Measurements from ENCODE around the gene KLHL22.
"Not testable (repeated sequence)": the region's sequence is repeated elsewhere in the genome, so short reads cannot be mapped to it uniquely, and the experiment has no call there.

Gene KLHL22, protein sequence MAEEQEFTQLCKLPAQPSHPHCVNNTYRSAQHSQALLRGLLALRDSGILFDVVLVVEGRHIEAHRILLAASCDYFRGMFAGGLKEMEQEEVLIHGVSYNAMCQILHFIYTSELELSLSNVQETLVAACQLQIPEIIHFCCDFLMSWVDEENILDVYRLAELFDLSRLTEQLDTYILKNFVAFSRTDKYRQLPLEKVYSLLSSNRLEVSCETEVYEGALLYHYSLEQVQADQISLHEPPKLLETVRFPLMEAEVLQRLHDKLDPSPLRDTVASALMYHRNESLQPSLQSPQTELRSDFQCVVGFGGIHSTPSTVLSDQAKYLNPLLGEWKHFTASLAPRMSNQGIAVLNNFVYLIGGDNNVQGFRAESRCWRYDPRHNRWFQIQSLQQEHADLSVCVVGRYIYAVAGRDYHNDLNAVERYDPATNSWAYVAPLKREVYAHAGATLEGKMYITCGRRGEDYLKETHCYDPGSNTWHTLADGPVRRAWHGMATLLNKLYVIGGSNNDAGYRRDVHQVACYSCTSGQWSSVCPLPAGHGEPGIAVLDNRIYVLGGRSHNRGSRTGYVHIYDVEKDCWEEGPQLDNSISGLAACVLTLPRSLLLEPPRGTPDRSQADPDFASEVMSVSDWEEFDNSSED

DNA sequence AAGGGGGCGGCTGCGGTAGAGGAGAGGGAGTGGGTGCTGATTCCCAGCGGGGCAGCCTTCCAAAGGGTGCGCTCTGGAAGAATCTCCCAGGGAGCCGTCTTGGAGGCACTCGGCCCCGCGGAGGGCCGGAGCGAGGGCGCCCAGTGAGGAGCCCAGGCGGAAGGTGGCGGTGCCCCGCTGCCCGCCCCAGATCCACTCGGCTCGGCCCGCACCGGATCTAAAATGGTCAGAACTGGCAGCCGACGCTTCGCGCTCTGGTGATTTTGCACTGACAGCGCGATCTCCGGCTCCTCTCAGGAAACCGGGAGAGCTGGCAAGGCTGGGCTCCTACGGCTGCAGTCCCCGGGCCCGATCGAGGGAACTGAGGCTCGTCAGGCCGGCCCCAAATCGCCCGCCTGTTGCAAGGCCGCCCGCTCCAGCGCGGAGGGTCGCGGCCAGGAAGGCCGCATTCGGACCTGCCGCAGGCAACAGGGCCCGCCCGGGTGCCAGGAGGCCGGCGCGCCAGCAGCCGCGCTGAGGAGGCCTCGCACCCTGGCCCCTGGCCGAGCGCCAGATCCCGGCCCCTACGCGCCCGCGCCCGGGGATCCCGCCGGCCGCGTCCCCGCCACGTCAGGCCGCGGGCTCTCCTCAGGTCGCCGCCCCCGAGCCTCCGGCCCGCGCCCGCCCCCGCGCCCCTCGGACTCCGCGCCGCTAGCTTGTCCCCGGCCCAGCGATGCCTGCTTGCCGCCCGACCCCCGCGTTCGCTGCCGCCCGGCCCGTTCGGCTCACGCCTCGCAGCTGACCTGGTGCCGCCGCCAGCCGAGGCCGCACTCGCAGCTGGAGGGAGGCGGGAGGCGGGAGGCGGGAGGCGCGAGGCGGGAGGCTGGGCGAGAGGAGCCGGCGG is at the start of gene KLHL22:
Gene KLHL22 (minus strand): TSS at position 818 of the 883 bp plus-strand sequence. CDS start 6,584 bp downstream, outside the sequence.
- no peak for DNase-seq

DNA sequence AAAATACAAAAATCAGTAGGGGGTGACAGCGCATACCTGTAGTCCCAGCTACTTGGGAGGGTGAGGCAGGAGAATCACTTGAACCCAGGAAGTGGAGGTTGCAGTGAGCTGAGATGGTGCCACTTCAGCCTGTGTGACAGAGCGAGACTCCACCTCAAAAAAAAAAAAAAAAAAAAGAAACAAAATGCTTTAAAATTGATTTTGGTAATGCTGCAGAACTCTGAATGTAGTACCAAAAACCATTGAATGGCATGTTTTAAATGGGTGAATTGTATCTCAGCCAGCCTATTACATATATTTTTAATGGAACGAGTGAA is 49.7 kb upstream of the KLHL22 start:
- DNase-seq: not testable (repeated sequence)

DNA sequence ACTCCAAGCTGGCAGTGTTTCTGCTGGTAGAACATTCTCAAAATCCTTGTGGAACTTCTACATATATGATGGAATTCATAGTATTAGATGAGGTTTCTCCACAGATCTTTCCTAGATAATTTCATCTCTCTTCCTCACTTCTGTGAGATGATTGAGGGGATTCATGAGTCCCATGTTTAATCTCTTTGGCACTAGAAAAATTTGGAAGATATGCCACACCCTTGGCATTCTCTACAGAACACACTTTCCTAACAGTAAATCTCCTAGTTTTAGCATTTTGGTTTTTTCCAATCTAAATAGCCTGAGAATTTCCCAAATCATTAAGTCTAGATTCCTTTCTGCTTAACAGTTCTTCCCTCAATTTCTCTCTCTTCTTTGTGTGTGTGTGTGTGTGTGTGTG is 47.1 kb upstream of the KLHL22 start:
- no peak for DNase-seq

DNA sequence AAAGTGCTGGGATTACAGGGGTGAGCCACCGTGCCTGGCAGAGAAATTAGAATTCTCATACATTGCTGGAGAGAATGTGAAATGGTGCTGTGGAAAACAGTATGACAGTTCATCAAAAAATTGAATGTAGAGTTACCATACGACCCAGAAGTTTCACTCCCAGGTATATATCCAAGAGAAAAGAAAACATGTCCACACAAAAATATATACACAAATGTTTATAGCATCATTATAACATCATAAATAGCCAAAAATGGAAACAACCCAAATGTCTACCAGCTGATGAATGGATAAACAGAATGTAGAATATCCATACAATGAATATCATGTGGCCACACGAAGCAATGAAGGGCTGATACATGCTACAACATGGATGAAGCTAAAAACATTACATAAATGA is 46.5 kb upstream of the KLHL22 start:
- no peak for DNase-seq

DNA sequence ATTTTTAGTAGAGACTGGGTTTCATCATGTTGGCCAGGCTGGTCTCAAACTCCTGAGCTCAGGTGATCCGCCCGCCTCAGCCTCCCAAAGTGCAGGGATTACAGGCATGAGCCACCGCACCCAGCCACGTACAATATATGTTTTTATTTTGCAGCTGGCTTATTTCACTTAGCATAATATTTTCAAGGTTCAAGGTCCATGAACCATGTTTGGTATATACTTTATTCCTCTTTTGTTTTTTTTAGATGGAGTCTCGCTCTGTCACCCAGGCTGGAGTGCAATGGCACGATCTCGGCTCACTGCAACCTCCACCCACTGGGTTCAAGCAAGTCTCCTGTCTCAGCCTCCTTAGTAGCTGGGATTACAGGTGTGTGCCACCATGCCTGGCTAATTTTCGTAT is 43.3 kb upstream of the KLHL22 start:
- not testable (repeated sequence) for DNase-seq

DNA sequence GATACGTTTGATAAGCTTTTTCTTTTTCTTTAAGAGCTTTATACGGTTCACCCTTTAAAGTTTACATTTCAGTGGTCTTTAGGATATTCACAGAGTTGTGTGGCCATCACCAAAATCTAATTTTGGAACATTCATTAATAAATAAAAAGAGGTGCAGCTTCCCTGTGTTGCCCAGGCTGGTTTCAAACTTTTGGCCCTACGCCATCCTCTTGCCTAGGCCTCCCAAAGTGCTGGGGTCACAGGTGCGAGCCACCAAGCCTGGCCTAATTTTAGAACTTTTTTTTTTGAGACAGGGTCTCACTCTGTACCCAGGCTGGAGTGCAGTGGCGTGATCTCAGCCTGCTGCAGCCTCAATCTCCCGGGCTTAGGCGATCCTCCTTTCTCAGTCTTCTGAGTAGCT is 42.4 kb upstream of the KLHL22 start:
- no peak for DNase-seq

DNA sequence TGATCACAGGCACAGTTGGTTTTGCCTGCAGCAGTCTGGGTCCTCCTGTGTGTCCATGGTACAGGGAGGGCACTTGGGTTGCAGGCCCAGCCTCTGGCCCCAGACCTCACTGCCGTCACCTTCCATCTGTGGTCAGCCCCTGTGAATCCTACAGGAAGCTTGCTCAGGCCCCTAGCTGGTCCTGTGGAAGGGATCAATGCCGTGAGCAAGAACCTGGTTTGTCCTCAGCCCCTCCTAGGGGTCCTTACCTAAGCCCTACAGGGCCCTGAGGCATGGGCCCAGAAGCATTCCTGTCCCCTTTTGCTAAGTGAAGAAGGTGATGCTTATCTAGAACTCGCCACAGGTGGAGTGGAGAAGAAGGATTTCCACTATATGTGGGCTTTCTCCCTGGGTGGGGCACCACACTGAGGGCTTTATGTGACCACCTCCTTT is 41.7 kb upstream of the KLHL22 start:
- no peak for DNase-seq

DNA sequence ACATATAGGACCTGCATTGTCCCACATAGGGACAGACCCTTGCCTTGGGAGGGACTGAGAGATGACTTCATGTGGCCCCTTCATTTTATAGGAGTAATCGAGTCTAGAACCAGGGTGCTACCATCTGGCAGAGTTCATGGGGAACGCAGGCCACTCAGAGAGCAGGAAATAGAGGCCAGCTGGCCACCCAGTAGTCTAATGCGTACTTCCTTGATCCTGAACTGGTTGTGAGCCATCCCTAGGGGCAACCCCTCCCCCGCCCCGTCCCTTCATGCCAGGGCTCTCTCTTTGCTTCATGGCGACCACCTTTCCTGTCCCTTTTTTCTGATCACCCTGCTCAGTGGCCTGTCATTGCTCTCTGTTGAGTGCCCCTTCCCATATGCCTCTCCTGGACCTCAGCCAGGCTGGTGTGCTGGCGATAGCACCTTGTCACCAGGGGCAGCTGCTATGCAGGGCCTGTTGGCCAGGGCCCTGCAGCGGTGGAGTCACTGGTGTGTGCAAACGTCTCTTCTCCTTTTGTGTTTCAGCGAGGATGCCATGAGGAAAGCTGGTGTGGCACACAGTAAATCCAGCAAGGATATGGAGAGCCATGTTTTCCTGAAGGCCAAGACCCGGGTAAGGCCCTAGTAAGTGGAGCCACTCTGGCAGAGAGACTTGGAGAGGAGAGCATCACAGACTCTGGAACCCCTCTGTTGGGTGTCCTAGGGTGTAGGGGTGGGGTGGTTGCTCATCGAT is 41.2 kb upstream of the KLHL22 start:
- no peak for DNase-seq

DNA sequence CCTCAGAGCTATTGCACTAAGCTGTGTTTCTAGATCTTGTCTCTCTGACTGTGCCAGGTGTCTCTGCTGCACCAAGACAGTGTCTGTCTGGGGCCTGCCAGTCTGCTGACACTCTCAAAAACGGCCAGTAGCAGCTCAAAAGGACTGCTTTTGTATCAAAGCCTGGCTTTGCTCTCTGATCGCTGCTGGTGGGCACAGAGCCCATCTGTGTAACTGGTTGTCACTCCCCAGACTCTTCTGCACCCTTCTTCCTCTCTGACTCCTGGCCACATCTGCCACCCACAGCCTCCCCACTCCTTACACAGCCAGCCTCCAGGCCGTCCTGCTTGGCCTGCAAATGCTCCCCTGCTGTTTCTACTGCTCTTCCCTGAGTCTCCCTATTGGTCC is 38.3 kb upstream of the KLHL22 start:
- no peak for DNase-seq

DNA sequence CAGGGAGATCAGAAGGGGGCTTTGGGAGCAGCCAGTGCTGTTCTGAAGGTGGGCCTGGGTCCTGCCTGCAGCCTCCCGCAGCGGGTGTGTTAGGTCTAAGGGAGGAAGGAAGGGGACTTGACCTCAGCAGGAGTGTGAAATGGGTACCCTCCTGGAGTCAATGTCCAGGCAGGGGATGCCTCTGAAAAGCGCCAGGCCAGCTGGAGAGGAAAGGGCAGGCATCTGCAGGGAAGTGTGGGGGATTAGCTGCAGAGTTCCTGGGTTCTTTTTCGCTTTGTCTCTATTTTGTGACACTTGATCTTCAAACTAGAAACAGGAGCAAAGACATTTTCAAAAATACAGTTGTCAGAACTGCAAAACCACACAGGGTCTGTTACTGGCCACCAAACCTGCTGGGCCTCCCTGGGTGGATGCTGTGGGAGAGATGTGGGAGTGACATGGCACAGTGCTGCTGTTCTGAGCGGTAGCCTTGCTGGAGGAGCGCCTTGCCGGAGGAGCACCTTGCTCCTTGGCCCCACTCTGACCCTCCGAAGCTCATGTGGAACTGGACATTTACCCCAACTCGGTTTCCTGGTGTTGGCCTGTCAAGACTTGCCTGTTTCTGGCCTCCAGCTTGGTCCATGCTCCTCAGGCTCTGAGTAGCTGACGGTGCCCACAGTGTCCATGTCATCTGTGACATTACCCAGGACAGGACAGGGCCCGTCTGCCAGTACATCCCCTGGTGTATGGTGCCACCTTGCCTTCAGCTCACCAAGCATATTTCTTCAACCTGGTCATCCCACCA is 37.7 kb upstream of the KLHL22 start:
- DNase-seq: no peak

DNA sequence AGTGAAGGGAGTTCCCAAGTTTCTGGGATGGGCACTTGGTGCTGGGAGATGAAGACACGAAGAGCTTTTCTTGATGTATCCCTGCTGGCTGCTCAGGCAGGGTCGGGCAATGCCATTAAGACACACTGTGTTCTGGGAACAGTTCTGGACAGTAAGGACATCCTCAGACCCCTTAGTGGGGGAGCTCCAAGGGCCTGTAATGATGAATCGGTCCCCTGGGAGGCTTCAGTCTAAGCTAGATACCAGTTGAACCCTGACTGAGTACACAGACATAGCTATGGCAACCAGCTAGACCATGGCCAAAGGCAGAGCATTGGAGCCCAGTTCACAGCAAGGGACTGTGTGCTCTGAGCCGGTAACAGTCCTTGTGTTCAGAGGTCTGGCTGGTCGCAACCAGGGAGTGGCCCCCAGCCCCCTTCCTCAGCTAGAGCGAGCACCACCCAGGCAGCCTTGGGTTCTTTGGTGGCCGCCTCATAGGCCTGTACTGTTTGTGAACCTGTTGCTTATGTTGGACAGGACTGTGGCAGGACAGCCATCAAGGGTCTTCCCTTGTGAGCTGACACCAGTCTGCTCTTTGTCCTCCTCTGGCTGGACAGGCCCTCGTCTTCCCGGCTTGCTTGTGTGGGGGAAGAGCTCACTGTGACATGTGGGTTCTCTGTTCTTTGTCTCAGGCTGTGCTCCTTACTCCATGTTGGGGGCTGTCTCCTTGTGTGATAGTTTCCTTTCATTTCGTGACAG is 36.8 kb upstream of the KLHL22 start:
- no peak for DNase-seq

DNA sequence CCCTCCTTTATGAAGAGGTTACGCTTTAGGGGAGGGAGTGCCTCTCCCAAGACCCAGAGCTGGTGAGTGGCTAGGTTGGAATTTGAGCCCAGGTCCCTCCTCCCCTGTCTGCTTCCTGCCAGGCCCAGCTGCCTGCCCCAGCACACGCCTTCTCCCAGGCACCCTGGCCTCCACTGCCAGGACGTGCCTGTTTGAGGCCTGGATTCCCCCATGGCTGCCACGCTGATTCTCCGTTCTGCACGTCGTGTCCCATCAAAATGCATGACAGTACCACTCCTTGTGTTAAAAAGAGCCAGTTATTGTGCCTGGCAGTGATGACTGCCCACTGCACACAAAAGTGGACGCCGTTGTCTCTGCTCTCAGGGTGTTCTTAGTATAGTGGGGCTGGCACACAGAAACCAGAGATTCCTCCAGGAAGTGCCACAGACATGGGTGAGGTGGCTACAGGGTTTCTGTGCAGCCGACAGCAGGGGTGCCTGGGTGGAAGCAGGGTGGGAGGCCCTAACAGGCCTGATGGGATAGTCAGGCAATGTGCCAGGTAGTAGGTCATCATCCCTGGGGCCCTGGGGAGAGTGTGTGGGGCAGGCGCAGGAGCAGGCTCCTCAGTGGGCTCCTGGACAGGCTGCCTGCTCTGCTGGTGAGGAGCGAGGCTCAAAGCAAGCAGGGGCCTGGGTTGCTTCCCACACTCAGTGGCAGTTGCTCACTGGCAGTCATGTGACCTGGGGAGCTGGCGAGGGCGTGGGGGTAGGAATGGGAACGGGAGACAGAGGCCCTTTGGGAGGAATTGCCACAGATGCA is 36.0 kb upstream of the KLHL22 start:
- no peak for DNase-seq

DNA sequence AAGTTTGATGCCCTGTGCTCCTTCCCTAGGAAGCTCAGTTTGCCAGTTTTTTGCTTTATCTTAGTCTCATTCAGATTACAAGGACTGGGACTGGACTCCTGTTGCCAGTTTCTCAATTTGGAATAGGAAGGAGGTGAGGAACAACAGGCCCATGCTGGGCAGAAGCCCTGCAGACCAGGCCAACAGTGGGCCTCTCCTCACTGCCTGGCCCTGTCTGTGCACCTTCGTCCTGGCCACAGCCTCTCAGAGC is 35.5 kb upstream of the KLHL22 start:
- no peak for DNase-seq

DNA sequence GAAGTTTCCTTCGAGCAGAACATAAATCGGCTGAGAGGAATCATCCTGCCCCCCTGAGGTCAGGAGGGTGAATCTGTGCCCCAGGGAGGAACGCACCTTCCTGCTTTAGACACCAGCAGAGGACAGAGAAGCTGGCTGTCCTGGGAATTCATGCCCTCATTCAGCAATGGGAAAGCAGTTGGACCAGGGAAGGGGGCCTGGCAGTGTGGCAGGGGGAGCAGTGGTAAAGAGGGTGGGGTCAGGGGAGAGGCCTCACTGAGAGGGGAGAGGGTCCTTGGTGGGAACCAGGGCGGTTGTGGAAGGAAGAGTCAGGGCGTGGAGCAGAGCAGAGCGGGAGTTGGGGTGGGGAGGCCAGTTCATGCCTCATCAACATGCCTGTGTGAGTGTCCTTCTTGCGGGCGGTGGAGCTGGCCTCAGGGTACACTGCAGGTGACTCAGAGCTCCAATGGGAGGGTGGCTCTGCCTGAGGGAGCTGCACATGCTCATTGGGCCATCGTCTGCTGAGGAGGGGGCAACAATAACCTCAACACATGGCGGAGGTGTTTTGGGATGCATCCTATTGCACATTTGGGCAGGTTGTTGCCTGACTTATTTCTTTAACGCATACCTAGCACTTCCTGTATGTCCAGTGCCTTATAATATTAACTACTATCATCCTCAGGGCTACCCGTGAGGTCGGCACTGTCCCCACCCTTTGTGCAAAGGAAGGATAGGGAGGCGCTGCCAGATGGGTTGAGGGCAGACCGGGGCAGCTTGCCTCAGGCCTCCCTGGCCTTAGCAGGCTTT is 35.0 kb upstream of the KLHL22 start:
- DNase-seq: no peak

DNA sequence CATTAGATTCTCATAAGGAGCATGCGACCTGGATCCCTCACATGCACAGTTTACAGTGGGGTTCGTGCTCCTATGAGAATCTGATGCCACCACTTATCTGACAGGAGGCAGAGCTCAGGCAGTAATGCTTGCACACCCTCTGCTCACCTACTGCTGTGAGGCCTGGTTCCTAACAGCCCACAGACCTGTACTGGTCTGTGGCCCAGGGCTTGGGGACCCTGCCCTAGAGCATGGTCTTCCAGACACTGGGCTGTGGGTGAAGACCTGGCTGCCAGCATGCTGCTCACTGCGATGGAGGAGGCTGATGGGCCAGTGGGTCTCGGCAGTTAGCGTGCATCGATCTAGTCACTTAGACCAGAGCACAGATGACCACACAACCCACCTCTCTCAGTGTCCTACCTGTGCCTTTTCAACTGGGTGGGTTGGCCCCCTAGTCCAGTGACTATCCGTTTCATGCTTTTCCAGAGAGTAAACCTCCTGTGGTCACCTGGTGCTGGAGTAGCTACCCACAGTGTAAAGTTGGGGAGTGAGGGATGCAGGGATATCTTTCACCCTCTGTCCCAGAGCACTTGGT is 32.9 kb upstream of the KLHL22 start:
- DNase-seq: no peak

DNA sequence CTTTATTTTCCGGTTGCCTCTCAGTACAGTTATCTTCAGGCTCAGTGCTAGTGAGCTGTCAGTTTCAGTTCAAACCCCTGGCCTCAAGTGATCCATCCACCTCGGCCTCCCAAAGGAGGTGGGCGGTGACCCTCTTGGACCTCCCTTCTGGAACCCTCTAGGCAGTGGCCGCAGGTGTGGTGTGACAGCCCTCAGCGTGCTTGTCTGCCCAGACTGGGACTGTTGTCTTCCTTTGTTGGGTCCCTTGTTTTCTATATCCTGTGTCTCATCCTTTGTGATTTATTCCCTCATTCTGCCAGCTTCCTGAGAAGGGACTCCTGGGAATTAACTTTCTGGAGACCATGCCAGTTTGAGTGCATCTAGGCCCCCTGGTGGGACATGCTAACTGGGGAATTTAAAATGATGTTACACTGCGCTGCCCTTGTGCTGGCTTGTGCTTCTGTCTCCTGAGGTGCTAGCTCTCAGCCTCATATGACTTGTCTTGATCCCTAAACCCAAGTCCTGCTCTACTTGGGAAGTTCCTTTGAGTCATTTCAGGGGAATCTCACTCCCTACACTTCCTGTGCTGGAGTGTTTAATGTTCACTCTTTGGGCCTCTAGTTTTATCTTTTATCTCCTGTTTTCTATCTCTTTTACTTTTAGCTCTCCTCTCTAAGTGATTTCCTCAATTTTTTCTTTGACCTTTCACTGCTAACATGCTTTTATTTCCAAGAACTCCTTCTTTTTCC is 31.2 kb upstream of the KLHL22 start:
- no peak for DNase-seq

DNA sequence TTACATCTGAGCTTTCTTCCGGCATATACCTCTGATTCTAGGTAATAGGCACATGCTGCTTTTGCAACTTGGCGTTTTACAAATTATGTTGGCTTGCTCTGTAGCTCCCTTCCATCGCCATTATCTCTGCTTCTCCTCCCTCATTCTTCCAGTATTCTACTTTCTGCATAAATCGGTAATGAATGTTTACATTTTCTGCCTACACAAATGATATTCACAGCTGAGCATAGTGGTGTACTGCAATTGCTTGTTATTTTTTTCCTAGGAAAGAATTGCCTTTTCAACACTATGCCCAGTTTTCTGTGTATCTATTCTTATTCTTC is 30.7 kb upstream of the KLHL22 start:
- no peak for DNase-seq

DNA sequence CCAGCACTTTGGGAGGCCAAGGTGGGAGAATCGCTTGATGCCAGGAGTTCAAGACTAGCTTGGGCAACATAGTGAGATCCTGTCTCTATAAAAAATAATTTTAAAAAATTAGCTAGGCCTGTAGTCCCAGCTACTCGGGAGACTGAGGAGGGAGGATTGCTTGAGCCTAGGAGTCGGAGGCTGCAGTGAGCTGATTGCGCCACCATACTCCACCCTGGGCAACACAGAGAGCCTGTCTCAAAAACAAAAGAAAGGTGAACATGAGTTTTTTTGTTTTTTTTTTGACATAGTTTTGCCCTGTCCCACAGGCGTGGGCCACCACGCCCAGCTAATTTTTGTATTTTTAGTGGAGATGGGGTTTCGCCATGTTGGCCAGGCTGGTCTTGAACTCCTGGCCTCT is 29.5 kb upstream of the KLHL22 start:
- no peak for DNase-seq

DNA sequence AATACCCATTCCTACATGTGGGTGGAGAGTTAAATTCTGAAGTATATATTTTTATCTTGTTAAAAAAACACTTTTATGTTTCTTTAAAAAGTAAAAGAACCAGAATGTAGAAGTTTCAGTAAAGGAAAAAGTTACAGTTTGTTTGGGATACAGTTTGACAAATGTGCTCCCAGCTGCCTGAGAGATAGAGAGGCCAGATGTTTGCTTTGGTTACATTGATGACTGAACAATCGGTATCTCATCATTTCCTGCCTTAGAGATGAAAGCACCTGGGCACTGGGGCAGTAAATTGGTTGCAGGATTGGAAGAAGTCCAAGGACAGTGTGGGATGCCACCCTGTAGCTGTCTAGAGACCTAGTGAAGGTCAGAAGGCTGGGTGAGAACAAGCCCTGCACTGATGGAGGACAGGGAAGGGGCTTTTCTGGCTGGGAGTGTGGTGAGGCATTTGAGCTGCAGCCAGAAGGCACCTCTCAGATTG is 28.4 kb upstream of the KLHL22 start:
- DNase-seq: no peak

All from activated naive CD4-positive, alpha-beta T cell (primary cell).